Breast epithelium (tissue), 4 donors: Measurements from ENCODE around the gene PARD3B. TPM values are rescaled to one million over a fixed set of nuclear protein-coding genes. Genes with fewer than 3 reads are reported as not detected.

Source experiments
- DNase-seq, 2 donors: peaks; one replicate each; pipeline ENCODE4 v3.0.0-alpha.2; 2019; ENCODE audit warnings: low spot score in 2 of 2
- H3K27ac ChIP-seq, 2 donors: fragments of 200-600 bp; sonication (generic) in 1 of 2; one replicate each; pipeline ENCODE4 v1.5.1; 2016 to 2019; ENCODE audit warnings: mild to moderate bottlenecking in 1 of 2
- H3K27me3 ChIP-seq, 2 donors: fragments of 200-600 bp; sonication (generic) in 1 of 2; one replicate each; pipeline versions ENCODE4 v1.5.1 to v1.6.0; 2017 to 2019; ENCODE audit warnings: control low read depth in 1 of 2, mild to moderate bottlenecking in 1 of 2
- H3K36me3 ChIP-seq: fragments of 200-600 bp; one replicate; pipeline ENCODE4 v1.5.1; 2019
- H3K4me1 ChIP-seq, 2 donors: fragments of 200-600 bp; sonication (generic); one replicate each; pipeline ENCODE4 v1.5.1; 2016 to 2019; ENCODE audit warnings: control low read depth in 1 of 2
- H3K4me3 ChIP-seq, 3 donors: fragments of 200-600 bp; sonication (generic); 1 replicate in 2 of 3; 2 replicates in 1 of 3; pipeline ENCODE4 v1.5.1; 2016 to 2019; ENCODE audit warnings: mild to moderate bottlenecking in 3 of 3, moderate library complexity in 2 of 3
- H3K9me3 ChIP-seq, 2 donors: fragments of 200-600 bp; sonication (generic) in 1 of 2; one replicate each; pipeline ENCODE4 v1.5.1; 2016 to 2019; ENCODE audit warnings: control low read depth in 1 of 2
- POLR2A ChIP-seq: fragments of 450-650 bp; IDR thresholded peaks from one replicate; pipeline ENCODE4 v1.6.1; 2016; ENCODE audit warnings: antibody characterized with exemption, mild to moderate bottlenecking, moderate library complexity
- POLR2AphosphoS5 ChIP-seq, 3 donors: sonication (generic); formaldehyde crosslinking; IDR thresholded peaks; one replicate each; pipeline ENCODE4 v1.6.1; 2017; ENCODE audit warnings: antibody characterized with exemption in 3 of 3
- intact Hi-C: fragments of 100-400 bp; cut with DNase I; formaldehyde crosslinking; loops from one replicate; pipeline ENCODE4 v1.15.1; 2023; ENCODE audit warnings: low total_unique reads
- total RNA-seq, 3 donors: library from RNA; depleted of rRNA; stranded (reverse); fragments of >200 nt; gene quantifications; one replicate each; pipeline ENCODE4 v1.1.0, GENCODE V29; 2016
- TF ChIP-seq, protein P1 (sequence below), 3 donors: fragments of 450-650 bp; IDR thresholded peaks; one replicate each; pipeline ENCODE4 v1.5.1; 2016 to 2017; ENCODE audit warnings: antibody characterized with exemption in 3 of 3, mild to moderate bottlenecking in 3 of 3, moderate library complexity in 3 of 3

The PARD3B gene
- total RNA-seq, 3 donors from 2014 or later: 24.6 to 66.2 (median 25.9) TPM

DNA sequence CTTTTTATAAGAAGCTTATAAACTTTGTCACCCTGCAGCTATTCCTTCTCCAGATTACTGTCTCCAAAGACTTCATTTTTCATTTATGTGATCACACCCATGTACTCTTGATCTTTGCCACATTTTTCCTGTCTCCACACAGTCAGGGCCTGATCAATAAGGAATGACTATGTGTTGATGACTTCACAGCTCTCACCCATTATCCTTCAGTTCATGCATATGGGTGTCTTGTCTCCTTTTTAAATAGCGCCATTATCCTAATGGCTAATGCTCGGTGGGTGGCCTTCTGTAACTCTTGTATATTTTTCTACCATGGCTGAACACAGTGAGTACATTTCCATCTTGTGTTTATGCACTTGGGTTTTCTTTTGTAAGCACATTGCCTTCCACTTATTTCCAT, 801.4 kb downstream of the PARD3B start:
- intact Hi-C loops: no loop called here
- TF ChIP-seq, protein P1, sequence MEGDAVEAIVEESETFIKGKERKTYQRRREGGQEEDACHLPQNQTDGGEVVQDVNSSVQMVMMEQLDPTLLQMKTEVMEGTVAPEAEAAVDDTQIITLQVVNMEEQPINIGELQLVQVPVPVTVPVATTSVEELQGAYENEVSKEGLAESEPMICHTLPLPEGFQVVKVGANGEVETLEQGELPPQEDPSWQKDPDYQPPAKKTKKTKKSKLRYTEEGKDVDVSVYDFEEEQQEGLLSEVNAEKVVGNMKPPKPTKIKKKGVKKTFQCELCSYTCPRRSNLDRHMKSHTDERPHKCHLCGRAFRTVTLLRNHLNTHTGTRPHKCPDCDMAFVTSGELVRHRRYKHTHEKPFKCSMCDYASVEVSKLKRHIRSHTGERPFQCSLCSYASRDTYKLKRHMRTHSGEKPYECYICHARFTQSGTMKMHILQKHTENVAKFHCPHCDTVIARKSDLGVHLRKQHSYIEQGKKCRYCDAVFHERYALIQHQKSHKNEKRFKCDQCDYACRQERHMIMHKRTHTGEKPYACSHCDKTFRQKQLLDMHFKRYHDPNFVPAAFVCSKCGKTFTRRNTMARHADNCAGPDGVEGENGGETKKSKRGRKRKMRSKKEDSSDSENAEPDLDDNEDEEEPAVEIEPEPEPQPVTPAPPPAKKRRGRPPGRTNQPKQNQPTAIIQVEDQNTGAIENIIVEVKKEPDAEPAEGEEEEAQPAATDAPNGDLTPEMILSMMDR (IDR thresholded peaks at IDR 0.05): no peak
- TF ChIP-seq POLR2AphosphoS5 (IDR thresholded peaks at IDR 0.05) (no peak), POLR2A (no peak)
- Histone ChIP-seq H3K36me3 (no peaks in the 10 kb centered on the region), H3K4me3 (no peak overlapping the region), H3K27me3 (no peaks in the 10 kb centered on the region), H3K9me3 (no peaks in the 10 kb centered on the region), H3K4me1 (no peaks in the 10 kb centered on the region), H3K27ac (no peak overlapping the region)
- DNase-seq: no peak

DNA sequence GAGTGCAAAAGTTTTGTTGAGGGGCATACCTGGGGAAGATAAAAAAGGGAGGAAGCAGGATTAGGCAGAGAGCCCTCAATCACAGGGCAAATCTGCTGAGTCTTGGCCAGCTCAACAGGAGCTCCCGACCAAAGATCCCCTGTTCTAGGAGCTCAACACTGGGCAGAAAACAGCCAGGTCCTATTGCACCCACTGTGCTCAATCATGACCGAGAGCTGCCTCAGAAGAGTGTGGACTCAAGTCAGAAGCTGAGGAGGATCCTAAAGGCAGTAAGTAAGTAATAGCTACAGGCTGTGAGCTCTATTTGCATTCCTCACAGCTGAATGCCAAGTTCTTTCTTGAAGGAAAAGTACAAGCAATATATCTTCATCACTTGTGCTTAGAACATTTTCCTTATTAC, 802.6 kb downstream of the PARD3B start:
- Histone ChIP-seq H3K4me1 (no peaks in the 10 kb centered on the region), H3K36me3 (no peaks in the 10 kb centered on the region), H3K27me3 (no peaks in the 10 kb centered on the region), H3K9me3 (no peaks in the 10 kb centered on the region), H3K4me3 (no peak overlapping the region), H3K27ac (no peak overlapping the region)
- intact Hi-C loops: no loop called here
- no peak for TF ChIP-seq POLR2A
- no peak for TF ChIP-seq POLR2AphosphoS5 (IDR thresholded peaks at IDR 0.05)
- TF ChIP-seq, protein P1 (IDR thresholded peaks at IDR 0.05): no peak
- no peak for DNase-seq

DNA sequence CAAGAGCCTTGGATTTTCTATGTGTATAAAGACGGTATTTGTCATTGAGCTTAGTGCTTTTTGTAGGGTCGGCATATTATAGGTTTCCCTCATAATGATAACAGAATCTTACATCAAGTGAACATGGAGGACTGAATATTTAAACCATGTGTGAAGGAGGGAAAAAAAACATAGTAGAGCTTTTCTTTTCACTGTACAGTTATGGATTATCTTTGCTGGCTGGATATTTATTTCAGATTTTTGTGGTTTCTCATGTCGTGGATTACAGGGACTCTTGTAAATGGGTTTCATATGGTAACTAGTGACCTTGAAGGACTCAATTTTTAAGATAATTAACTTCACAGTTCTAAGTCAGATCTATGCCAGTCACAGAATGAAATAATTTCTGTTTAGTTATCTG, 806.8 kb downstream of the PARD3B start:
- intact Hi-C loops: no loop called here
- Histone ChIP-seq H3K4me3 (no peak overlapping the region), H3K27ac (no peak overlapping the region), H3K4me1 (no peaks in the 10 kb centered on the region), H3K9me3 (no peaks in the 10 kb centered on the region), H3K36me3 (no peaks in the 10 kb centered on the region), H3K27me3 (no peaks in the 10 kb centered on the region)
- TF ChIP-seq, protein P1 (IDR thresholded peaks at IDR 0.05): no peak
- no peak for TF ChIP-seq POLR2A
- TF ChIP-seq POLR2AphosphoS5 (IDR thresholded peaks at IDR 0.05): no peak
- DNase-seq: no peak

DNA sequence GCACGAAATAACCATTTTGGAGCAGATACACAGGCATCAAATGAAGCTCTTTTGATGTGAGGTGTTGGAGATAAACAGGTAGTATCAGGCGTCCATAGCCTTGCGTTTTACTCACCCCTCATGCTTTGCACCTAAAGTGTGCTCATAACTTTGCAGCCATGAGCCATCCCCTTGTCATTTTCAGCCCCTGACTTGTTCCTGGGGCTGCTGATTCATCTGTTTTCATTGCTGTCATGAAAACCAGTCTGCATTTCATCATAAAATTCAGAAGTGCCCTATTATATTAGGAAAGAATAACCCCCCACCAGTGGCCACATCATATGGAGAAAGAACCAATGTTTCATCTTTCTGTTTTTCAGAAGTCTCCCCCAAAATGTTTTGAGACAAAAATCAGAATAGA, 807.3 kb downstream of the PARD3B start:
- no peak overlapping the region for H3K27ac ChIP-seq
- TF ChIP-seq, protein P1 (IDR thresholded peaks at IDR 0.05): no peak
- TF ChIP-seq POLR2AphosphoS5 (IDR thresholded peaks at IDR 0.05): no peak
- no peak for TF ChIP-seq POLR2A
- no peaks in the 10 kb centered on the region for H3K9me3 ChIP-seq
- H3K4me1 ChIP-seq: no peaks in the 10 kb centered on the region
- no peak for DNase-seq
- no peaks in the 10 kb centered on the region for H3K27me3 ChIP-seq
- no peaks in the 10 kb centered on the region for H3K36me3 ChIP-seq
- no peak overlapping the region for H3K4me3 ChIP-seq
- intact Hi-C loops: no loop called here

DNA sequence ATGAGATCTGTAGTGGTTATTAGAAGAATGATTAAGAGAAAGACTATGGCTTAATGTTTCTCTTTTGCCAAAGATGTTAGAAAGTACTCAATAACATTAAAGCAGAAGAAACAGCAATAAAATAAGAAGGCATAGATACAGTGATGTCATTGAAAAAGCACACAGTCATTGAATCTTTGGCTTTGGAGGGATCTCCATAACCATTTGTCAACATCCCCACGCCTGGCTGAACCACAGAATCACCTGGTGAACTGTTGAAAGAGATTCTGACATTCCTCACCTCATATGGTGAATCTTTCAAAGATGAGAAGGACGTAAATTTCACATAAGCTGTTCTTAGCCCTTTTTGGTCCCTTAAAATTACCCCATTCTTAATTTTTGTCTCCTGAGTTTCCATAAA, 812.5 kb downstream of the PARD3B start:
- intact Hi-C loops: no loop called here

More for the DNA sequence above, 812.5 kb downstream of the PARD3B start:
- Histone ChIP-seq H3K4me3 (no peak overlapping the region), H3K4me1 (no peaks in the 10 kb centered on the region), H3K36me3 (no peaks in the 10 kb centered on the region), H3K27ac (no peak overlapping the region), H3K27me3 (no peaks in the 10 kb centered on the region), H3K9me3 (no peaks in the 10 kb centered on the region)
- no peak for TF ChIP-seq POLR2A
- TF ChIP-seq POLR2AphosphoS5 (IDR thresholded peaks at IDR 0.05): no peak
- TF ChIP-seq, protein P1 (IDR thresholded peaks at IDR 0.05): no peak
- no peak for DNase-seq
